Measurements from ENCODE around the gene CAD. TPM values are rescaled to one million over a fixed set of nuclear protein-coding genes. Genes with fewer than 3 reads are reported as not detected.
A peak's percentile ranks its signal among the peaks of the same experiment; 100 is the strongest.

CAD gene
- total and polyA plus RNA-seq, 9 of the 15 experiments (the other 6 are each of a cell fraction or from before 2014, with no cell fraction given): 7.5 to 126 (median 33.7) TPM

GRCh38 chr2:27249891-27250651 is 32.9 kb downstream of the CAD start (continued):
- TF ChIP-seq E2F6 (IDR thresholded peaks at IDR 0.05; ENCODE audit: borderline replicate concordance in 1 of 2, extremely low read depth in 1 of 2, insufficient read depth in 1 of 2, insufficient read length in 1 of 2, low read depth in 1 of 2, low read length in 1 of 2, poor library complexity in 1 of 2, severe bottlenecking in 1 of 2): peak in 1 of 2 experiments; percentile 68
- TF ChIP-seq CCAR2 (IDR thresholded peaks at IDR 0.05; ENCODE audit: low read depth, low read length): no peak
- no peak for TF ChIP-seq ZNF143 (CRISPR knock-in tag; IDR thresholded peaks at IDR 0.05)
- no peak for TF ChIP-seq GTF2F1 (IDR thresholded peaks at IDR 0.05; ENCODE audit: low read depth, low read length)
- TF ChIP-seq RBM15 (IDR thresholded peaks at IDR 0.05; ENCODE audit: insufficient read depth, low read length): no peak
- TF ChIP-seq RBM34 (IDR thresholded peaks at IDR 0.05; ENCODE audit: borderline replicate concordance, insufficient read depth, low read length): no peak
- TF ChIP-seq ZNF124 (CRISPR knock-in tag; IDR thresholded peaks at IDR 0.05): no peak
- no peak for TF ChIP-seq E2F8 (IDR thresholded peaks at IDR 0.05; ENCODE audit: low read depth, partially characterized antibody)
- no peak; the same call in 1 of the 2 replicates for TF ChIP-seq DPF2 (IDR thresholded peaks at IDR 0.05)
- TF ChIP-seq STAT5B (CRISPR knock-in tag; IDR thresholded peaks at IDR 0.05): no peak
- TF ChIP-seq PHF20 (IDR thresholded peaks at IDR 0.05; ENCODE audit: partially characterized antibody): peak; percentile 54
- TF ChIP-seq SAP30 (IDR thresholded peaks at IDR 0.05; ENCODE audit: borderline replicate concordance, insufficient read depth, low read depth, low read length, poor library complexity, severe bottlenecking): no peak
- no peak for TF ChIP-seq CBX8 (IDR thresholded peaks at IDR 0.05; ENCODE audit: borderline replicate concordance, extremely low read depth, low read depth, low read length, poor library complexity, severe bottlenecking)
- no peak for TF ChIP-seq POLR2H (tag; IDR thresholded peaks at IDR 0.05; ENCODE audit: low read depth)
- no peak for TF ChIP-seq CREB1 (IDR thresholded peaks at IDR 0.05)
- peak; percentile 22; the same call in 1 of the 2 replicates for TF ChIP-seq CREB1 (CRISPR knock-in tag; IDR thresholded peaks at IDR 0.05)
- peak; percentile 78 for TF ChIP-seq CC2D1A (IDR thresholded peaks at IDR 0.05)
- no peak; the same call in 1 of the 2 replicates for TF ChIP-seq ETS1 (conservative IDR thresholded peaks at IDR 0.05; ENCODE audit: control insufficient read depth, low read depth, low read length)
- TF ChIP-seq HNRNPH1 (optimal IDR thresholded peaks at IDR 0.05; ENCODE audit: low read depth, low read length): no peak
- TF ChIP-seq CBX1 (IDR thresholded peaks at IDR 0.05; ENCODE audit: low read depth): no peak
- TF ChIP-seq KHSRP (IDR thresholded peaks at IDR 0.05): no peak
- TF ChIP-seq MEF2A (IDR thresholded peaks at IDR 0.05; ENCODE audit: control insufficient read depth, low read depth, low read length): no peak
- no peak for TF ChIP-seq C11orf30 (IDR thresholded peaks at IDR 0.05; ENCODE audit: low read depth)
- TF ChIP-seq GATAD2B (IDR thresholded peaks at IDR 0.05; ENCODE audit: borderline replicate concordance): no peak
